OCI-LY1 (cell line): ENCODE data around the gene HSPA8.
"Not testable (repeated sequence)": the region's sequence is repeated elsewhere in the genome, so short reads cannot be mapped to it uniquely, and the experiment has no call there.

Experiments
- H2AFZ ChIP-seq: fragments of 200-600 bp; sonication (generic), shearing (Covaris generic); 2 replicates; pipeline ENCODE4 v1.6.0; 2014; ENCODE audit warnings: antibody characterized with exemption, mild to moderate bottlenecking, low read length
- H3F3A ChIP-seq: fragments of 200-600 bp; sonication (generic), shearing (Covaris generic); 2 replicates; pipeline ENCODE4 v1.6.0; 2014; ENCODE audit warnings: mild to moderate bottlenecking, antibody characterized with exemption, low read length, moderate library complexity; ENCODE audit not compliant: insufficient read depth
- H3K27ac ChIP-seq: fragments of 200-600 bp; sonication (generic); 2 replicates; pipeline ENCODE4 v1.5.1; 2014; ENCODE audit warnings: low read length, mixed run types, mild to moderate bottlenecking, low read depth; ENCODE audit not compliant: poor library complexity, severe bottlenecking
- H3K27me3 ChIP-seq: fragments of 200-600 bp; sonication (generic); 2 replicates; pipeline ENCODE4 v1.6.0; 2014; ENCODE audit warnings: antibody characterized with exemption, mild to moderate bottlenecking, low read length, moderate library complexity; ENCODE audit not compliant: insufficient read depth
- H3K36me3 ChIP-seq: fragments of 200-600 bp; sonication (generic); 2 replicates; pipeline ENCODE4 v1.6.1; 2014; ENCODE audit warnings: mild to moderate bottlenecking, antibody characterized with exemption, low read length, moderate library complexity, mixed read lengths; ENCODE audit not compliant: insufficient read depth
- H3K4me1 ChIP-seq: fragments of 200-600 bp; sonication (generic); 2 replicates; pipeline ENCODE4 v1.5.1; 2014; ENCODE audit warnings: mild to moderate bottlenecking, low read length, moderate library complexity; ENCODE audit not compliant: insufficient read depth, severe bottlenecking
- H3K4me2 ChIP-seq: fragments of 200-600 bp; sonication (generic), shearing (Covaris generic); 2 replicates; pipeline ENCODE4 v1.6.1; 2014; ENCODE audit warnings: low read length
- H3K4me3 ChIP-seq: fragments of 200-600 bp; sonication (generic); 2 replicates; pipeline ENCODE4 v1.5.1; 2014; ENCODE audit warnings: low read length, low read depth, mild to moderate bottlenecking, mixed read lengths; ENCODE audit not compliant: poor library complexity, severe bottlenecking
- H3K79me2 ChIP-seq: fragments of 200-600 bp; shearing (Covaris generic); 2 replicates; pipeline ENCODE4 v1.6.1; 2016; ENCODE audit warnings: mixed run types, low read length, mixed read lengths; ENCODE audit not compliant: insufficient read depth
- H3K9ac ChIP-seq: fragments of 200-600 bp; sonication (generic), shearing (Covaris generic); 2 replicates; pipeline ENCODE4 v1.6.1; 2014; ENCODE audit warnings: mild to moderate bottlenecking, low read length, mixed read lengths
- H3K9me2 ChIP-seq: fragments of 200-600 bp; sonication (generic), shearing (Covaris generic); 2 replicates; pipeline ENCODE4 v1.6.1; 2014; ENCODE audit warnings: low read depth, mild to moderate bottlenecking, low read length, mixed read lengths
- H3K9me3 ChIP-seq: fragments of 200-600 bp; shearing (Covaris generic); 2 replicates; pipeline ENCODE4 v1.6.1; 2014; ENCODE audit warnings: low read length, mixed read lengths
- H4K20me1 ChIP-seq: fragments of 200-600 bp; sonication (generic), shearing (Covaris generic); 2 replicates; pipeline ENCODE4 v1.6.0; 2016; ENCODE audit warnings: mild to moderate bottlenecking, low read length; ENCODE audit not compliant: insufficient read depth
- EZH2 ChIP-seq: fragments of 200-600 bp; sonication (generic), shearing (Covaris generic); IDR thresholded peaks from 2 replicates; pipeline ENCODE4 v1.8.0; 2017; ENCODE audit warnings: borderline replicate concordance, mixed run types, mild to moderate bottlenecking, antibody characterized with exemption, low read length, moderate library complexity, mixed read lengths
- TF ChIP-seq, protein P1 (sequence below): fragments of 200-600 bp; sonication (generic), shearing (Covaris generic); IDR thresholded peaks from 2 replicates; pipeline ENCODE4 v1.5.1; 2017; ENCODE audit warnings: mild to moderate bottlenecking, antibody characterized with exemption, low read length, moderate library complexity, mixed read lengths

The HSPA8 gene

DNA sequence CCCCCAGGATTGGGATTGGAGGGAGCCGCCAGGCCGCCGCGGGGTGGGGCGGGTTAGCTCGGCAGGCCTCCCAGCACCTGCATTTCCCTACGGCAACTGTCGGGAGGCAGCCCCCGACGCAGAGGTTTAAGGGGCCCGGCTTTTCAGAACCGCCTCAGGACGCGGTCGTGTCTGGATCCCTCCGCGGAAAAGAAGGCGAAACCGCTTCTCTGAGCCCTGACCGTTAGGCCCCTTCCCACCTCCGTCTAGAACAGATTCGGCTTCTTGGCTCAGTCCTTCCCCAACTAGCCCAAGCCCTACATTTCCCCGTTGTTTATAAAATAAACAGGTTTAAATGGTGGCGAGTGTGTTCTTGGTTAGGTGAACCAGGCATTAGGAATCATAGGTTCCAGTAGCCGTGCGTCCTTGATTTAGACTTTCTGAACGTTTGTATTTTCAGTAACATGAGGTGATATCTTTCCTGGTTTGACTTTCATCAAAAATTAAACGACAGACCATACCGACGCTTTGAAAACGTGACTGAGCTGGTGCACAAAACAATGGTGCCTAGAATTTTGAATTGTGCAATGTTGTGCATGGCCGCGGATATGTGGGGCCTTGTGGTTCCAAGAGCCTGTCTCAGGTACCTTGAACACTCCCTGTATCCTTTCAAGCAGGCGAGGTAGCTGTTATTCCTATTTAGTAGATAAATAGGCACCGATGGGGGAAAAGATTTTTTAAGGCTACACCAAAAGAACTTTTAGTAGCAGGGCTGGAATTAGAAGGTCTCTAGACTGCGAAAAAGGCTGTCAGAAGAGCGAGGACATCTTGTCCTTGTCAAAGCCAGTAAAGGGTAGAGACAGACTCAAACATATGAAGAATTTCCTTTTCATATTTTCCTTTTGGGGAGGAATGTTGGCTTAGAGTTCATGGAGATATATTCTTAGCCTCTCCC lies 1.2 kb upstream of the HSPA8 start:
- Histone ChIP-seq H3K27ac (peak overlapping the region; percentile 97), H3K27me3 (no peaks in the 10 kb centered on the region), H3K4me1 (peaks cover 55% of the 10 kb centered on the region), H3K36me3 (peaks cover 37% of the 10 kb centered on the region), H2AFZ (no peak overlapping the region), H3K9ac (peak overlapping the region; percentile 100), H3F3A (peaks cover 20% of the 10 kb centered on the region), H3K9me3 (no peaks in the 10 kb centered on the region), H3K9me2 (no peaks in the 10 kb centered on the region), H4K20me1 (no peaks in the 10 kb centered on the region), H3K4me2 (peak overlapping the region; percentile 92), H3K79me2 (peaks cover 23% of the 10 kb centered on the region), H3K4me3 (peak overlapping the region; percentile 96)
- TF ChIP-seq, protein P1, sequence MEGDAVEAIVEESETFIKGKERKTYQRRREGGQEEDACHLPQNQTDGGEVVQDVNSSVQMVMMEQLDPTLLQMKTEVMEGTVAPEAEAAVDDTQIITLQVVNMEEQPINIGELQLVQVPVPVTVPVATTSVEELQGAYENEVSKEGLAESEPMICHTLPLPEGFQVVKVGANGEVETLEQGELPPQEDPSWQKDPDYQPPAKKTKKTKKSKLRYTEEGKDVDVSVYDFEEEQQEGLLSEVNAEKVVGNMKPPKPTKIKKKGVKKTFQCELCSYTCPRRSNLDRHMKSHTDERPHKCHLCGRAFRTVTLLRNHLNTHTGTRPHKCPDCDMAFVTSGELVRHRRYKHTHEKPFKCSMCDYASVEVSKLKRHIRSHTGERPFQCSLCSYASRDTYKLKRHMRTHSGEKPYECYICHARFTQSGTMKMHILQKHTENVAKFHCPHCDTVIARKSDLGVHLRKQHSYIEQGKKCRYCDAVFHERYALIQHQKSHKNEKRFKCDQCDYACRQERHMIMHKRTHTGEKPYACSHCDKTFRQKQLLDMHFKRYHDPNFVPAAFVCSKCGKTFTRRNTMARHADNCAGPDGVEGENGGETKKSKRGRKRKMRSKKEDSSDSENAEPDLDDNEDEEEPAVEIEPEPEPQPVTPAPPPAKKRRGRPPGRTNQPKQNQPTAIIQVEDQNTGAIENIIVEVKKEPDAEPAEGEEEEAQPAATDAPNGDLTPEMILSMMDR = no peak
- TF ChIP-seq EZH2 = no peak

DNA sequence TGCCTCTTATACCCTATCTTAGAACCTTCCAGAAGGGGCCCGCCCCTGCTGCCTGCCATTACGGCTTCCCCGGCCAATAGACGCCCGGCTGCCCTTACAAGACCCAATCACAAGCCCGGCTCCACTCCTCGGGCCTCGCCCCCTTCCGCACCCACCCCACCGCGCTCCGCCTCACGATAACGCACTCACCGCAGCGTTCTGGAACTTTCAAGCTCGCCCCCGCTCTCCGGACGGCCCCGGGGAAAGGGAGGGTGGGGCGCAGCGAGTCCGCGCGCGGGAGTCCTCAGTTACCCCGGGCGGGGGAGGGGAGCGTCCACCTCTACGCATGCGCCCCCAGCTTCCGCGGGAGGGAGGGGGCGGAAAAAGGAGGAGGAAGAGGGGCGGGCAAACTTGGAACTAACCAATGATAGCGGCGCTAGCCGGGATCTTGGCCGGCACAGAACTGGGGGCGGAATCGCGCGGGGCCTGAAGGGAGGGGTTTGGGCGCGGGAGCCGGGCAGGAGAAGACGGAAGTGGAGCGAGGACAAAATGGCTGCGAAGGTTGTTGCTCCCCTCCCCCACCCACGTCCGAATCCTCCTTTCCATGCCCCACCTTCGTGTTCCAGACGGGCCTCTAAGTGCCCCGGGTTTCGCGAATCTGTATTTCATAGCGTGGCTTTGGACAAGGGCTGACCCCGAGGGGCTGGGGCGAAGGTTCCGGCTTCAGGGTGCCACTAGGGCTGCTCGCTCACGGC lies 389 bp upstream of the HSPA8 start:
- H3K9me2 ChIP-seq = no peaks in the 10 kb centered on the region
- peaks cover 60% of the 10 kb centered on the region for H3K4me1 ChIP-seq
- peaks cover 21% of the 10 kb centered on the region for H3F3A ChIP-seq
- no peaks in the 10 kb centered on the region for H4K20me1 ChIP-seq
- no peak overlapping the region for H2AFZ ChIP-seq
- peak overlapping the region; percentile 96 for H3K4me3 ChIP-seq
- TF ChIP-seq EZH2 = no peak
- TF ChIP-seq, protein P1 = no peak
- peak overlapping the region; percentile 100 for H3K9ac ChIP-seq
- H3K79me2 ChIP-seq = peaks cover 23% of the 10 kb centered on the region
- H3K4me2 ChIP-seq = peak overlapping the region; percentile 92
- H3K27ac ChIP-seq = peak overlapping the region; percentile 97
- H3K27me3 ChIP-seq = no peaks in the 10 kb centered on the region
- peaks cover 46% of the 10 kb centered on the region for H3K36me3 ChIP-seq
- no peaks in the 10 kb centered on the region for H3K9me3 ChIP-seq

DNA sequence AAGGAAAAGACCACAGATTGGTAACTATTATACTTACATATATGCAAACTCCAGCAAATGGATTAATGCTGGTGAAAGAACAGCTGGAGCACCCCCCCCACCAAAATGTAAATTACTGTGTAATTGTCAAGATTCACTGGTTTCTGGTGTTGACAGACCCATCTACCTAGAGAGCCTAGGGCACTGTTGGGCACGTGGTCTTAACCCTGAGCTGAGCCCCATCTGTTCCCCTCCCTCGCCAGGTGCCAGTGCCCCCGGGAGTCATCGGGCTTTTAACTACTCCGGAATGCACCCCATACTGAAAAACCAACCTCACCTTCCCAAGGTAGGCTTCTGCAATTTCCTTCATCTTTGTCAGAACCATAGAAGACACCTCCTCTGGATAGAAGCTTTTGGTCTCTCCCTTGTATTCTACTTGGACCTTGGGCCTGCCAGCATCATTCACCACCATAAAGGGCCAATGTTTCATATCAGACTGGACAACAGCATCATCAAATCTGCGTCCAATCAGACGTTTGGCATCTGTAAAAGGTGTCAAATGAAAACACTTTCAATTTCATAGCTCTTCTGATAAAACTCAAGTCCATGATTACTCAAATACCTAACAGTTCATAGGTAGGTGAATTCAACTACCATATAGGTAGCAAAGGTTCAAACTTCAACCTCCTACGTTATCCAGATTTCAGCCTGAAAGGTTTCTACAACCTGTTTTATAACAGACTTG lies 1.5 kb downstream of the HSPA8 start:
- H3K79me2 ChIP-seq = peaks cover 23% of the 10 kb centered on the region

DNA sequence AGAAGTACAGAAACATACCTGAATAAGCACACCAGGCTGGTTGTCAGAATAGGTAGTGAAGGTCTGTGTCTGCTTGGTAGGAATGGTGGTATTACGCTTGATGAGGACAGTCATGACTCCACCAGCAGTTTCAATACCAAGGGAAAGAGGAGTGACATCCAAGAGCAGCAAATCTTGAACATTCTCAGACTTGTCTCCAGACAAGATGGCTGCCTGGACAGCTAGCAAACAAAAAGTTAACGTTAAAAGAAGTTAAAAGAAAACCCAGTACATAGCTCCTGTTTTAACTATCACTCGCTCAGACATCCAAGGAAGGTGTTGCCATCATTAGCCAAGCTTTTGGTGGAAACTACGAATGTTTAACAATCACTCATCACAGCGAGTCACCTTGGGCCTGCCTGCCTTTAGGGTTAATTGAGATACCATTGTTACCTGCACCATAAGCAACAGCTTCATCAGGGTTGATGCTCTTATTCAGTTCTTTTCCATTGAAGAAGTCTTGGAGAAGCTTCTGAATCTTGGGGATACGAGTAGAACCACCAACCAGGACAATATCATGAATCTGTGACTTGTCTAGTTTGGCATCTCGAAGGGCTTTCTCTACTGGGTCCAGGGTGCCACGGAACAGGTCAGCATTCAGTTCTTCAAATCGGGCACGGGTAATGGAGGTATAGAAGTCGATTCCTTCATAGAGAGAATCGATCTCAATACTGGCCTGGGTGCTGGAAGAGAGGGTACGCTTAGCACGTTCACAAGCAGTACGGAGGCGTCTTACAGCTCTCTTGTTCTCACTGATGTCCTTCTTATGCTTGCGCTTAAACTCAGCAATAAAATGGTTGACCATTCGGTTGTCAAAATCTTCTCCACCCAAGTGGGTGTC lies 2.7 kb downstream of the HSPA8 start:
- H3K79me2 ChIP-seq = peaks cover 21% of the 10 kb centered on the region
- H3K9ac ChIP-seq = peak overlapping the region; percentile 99; the same call in 1 of the 2 replicates

More for the DNA sequence above, 1.5 kb downstream of the HSPA8 start:
- Histone ChIP-seq H3K9ac (peak overlapping the region; percentile 99), H3K4me3 (peak overlapping the region; percentile 96), H3F3A (peaks cover 37% of the 10 kb centered on the region), H2AFZ (no peak overlapping the region), H3K27ac (peak overlapping the region; percentile 97), H3K9me3 (no peaks in the 10 kb centered on the region), H4K20me1 (no peaks in the 10 kb centered on the region), H3K36me3 (peaks cover 65% of the 10 kb centered on the region), H3K27me3 (no peaks in the 10 kb centered on the region), H3K9me2 (no peaks in the 10 kb centered on the region), H3K4me2 (peak overlapping the region; percentile 94), H3K4me1 (peaks cover 53% of the 10 kb centered on the region)
- TF ChIP-seq, protein P1 = no peak
- TF ChIP-seq EZH2 = no peak

More for the DNA sequence above, 2.7 kb downstream of the HSPA8 start:
- H3K9me3 ChIP-seq, H3K27me3 ChIP-seq, H4K20me1 ChIP-seq, H2AFZ ChIP-seq, H3K9me2 ChIP-seq: not testable (repeated sequence)
- peaks cover 41% of the 10 kb centered on the region for H3K4me1 ChIP-seq
- H3F3A ChIP-seq = peaks cover 44% of the 10 kb centered on the region
- peak overlapping the region; percentile 96 for H3K4me3 ChIP-seq
- H3K4me2 ChIP-seq = peak overlapping the region; percentile 94
- H3K27ac ChIP-seq = peak overlapping the region; percentile 41
- peaks cover 73% of the 10 kb centered on the region for H3K36me3 ChIP-seq
